GM06990 (cell line): Measurements from ENCODE around the gene FAM131A.

ENCODE experiments used
- DNase-seq: peaks from one replicate; pipeline ENCODE4 v3.0.0-alpha.2; 2011; ENCODE audit not compliant: insufficient read length; ENCODE audit errors: extremely low read depth
- H3K27me3 ChIP-seq: replicated peaks from 2 replicates; pipeline ENCODE4 v1.6.0; 2011; ENCODE audit warnings: low read length; ENCODE audit not compliant: control insufficient read depth, insufficient read depth
- H3K36me3 ChIP-seq: 2 replicates; pipeline ENCODE4 v1.5.1; 2011; ENCODE audit warnings: low read length; ENCODE audit not compliant: control insufficient read depth, insufficient read depth
- H3K4me3 ChIP-seq: replicated peaks from 2 replicates; pipeline ENCODE4 v1.5.1; 2011; ENCODE audit warnings: low read depth, mild to moderate bottlenecking, control low read depth, low read length
- CTCF ChIP-seq: IDR thresholded peaks from 2 replicates; pipeline ENCODE4 v1.5.1; 2011; ENCODE audit warnings: low read length, control low read depth, mild to moderate bottlenecking, inconsistent platforms; ENCODE audit not compliant: insufficient read depth, poor library complexity, severe bottlenecking

The FAM131A gene

DNA sequence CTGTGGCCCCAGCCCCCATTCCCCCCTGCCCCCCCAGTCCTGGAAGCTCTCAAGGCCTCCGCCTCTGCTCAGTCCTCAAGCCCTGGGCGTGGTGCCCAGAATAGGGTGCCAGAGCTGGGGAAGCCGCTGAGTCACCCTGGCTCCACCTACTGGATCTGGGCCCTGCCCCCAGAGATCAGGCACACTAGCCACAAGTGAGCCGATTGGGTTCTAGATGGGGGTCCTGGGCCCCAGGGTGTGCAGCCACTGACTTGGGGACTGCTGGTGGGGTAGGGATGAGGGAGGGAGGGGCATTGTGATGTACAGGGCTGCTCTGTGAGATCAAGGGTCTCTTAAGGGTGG lies 17.3 kb upstream of the FAM131A start:
- no peak for TF ChIP-seq CTCF
- Histone ChIP-seq H3K27me3 (no peaks in the 10 kb centered on the region), H3K4me3 (no peak overlapping the region)

GRCh38 chr3:184321666-184322065 lies 15.7 kb upstream of the FAM131A start:
- Histone ChIP-seq H3K27me3 (no peaks in the 10 kb centered on the region), H3K4me3 (no peak overlapping the region), H3K36me3 (peaks cover 66% of the 10 kb centered on the region)
- no peak for TF ChIP-seq CTCF
- DNase-seq, result no peak

More for the DNA sequence above, 17.3 kb upstream of the FAM131A start:
- peaks cover 53% of the 10 kb centered on the region for H3K36me3 ChIP-seq
- DNase-seq, result no peak

- Histone ChIP-seq H3K36me3 (peaks cover 69% of the 10 kb centered on the region), H3K4me3 (no peak overlapping the region), H3K27me3 (no peaks in the 10 kb centered on the region)
- no peak for DNase-seq
- TF ChIP-seq CTCF, result no peak
These were observed 14.5 kb upstream of the FAM131A start for GRCh38 chr3:184322731-184323487.

- TF ChIP-seq CTCF, result no peak
- H3K4me3 ChIP-seq, result no peak overlapping the region
- peaks cover 73% of the 10 kb centered on the region for H3K36me3 ChIP-seq
- H3K27me3 ChIP-seq, result no peaks in the 10 kb centered on the region
- no peak for DNase-seq
These were observed 13.7 kb upstream of the FAM131A start for GRCh38 chr3:184323696-184324095.

DNA sequence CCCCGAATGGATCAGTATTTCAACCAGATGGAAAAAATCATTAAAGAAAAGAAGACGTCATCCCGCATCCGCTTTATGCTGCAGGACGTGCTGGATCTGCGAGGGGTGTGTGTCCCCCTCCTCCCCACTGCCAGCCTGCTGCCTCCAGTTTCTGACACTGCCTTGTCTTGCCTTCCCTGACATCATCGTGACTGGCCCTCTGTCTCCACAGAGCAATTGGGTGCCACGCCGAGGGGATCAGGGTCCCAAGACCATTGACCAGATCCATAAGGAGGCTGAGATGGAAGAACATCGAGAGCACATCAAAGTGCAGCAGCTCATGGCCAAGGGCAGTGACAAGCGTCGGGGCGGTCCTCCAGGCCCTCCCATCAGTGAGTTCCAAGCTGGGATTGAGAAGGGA lies 12.1 kb upstream of the FAM131A start:
- Histone ChIP-seq H3K36me3 (peaks cover 69% of the 10 kb centered on the region), H3K4me3 (no peak overlapping the region), H3K27me3 (no peaks in the 10 kb centered on the region)
- TF ChIP-seq CTCF, result no peak
- DNase-seq, result no peak
